Pons (tissue), 1 donor: ENCODE results near the gene MAPK8.

Experiments used
- DNase-seq: peaks from one replicate; pipeline ENCODE4 v3.0.0-alpha.2; 2016; ENCODE audit warnings: low spot score

Gene MAPK8

GRCh38 chr10:48450233-48450740, 143.8 kb downstream of the MAPK8 start:
- DNase-seq: no peak

- no peak for DNase-seq
Measured at GRCh38 chr10:48450741-48451466, 144.4 kb downstream of the MAPK8 start.

- no peak for DNase-seq
Measured at GRCh38 chr10:48451969-48452878, 145.7 kb downstream of the MAPK8 start.

- no peak for DNase-seq
Measured at GRCh38 chr10:48452879-48453412, 146.5 kb downstream of the MAPK8 start.

- DNase-seq: no peak
Measured at GRCh38 chr10:48453451-48454301, 147.2 kb downstream of the MAPK8 start.

- no peak for DNase-seq
Measured at GRCh38 chr10:48454302-48455054, 148.0 kb downstream of the MAPK8 start.

- no peak for DNase-seq
Measured at GRCh38 chr10:48455055-48455391, 148.5 kb downstream of the MAPK8 start.

GRCh38 chr10:48455392-48456151, 149.1 kb downstream of the MAPK8 start:
- no peak for DNase-seq

- peak; percentile 72 for DNase-seq
Measured at GRCh38 chr10:48456361-48456804, 149.9 kb downstream of the MAPK8 start.

- no peak for DNase-seq
Measured at GRCh38 chr10:48456808-48457761, 150.6 kb downstream of the MAPK8 start.

- DNase-seq: no peak
Measured at GRCh38 chr10:48457949-48458661, 151.6 kb downstream of the MAPK8 start.

- no peak for DNase-seq
Measured at GRCh38 chr10:48458662-48459048, 152.2 kb downstream of the MAPK8 start.

- DNase-seq: no peak
Measured at GRCh38 chr10:48459270-48460150, 153.0 kb downstream of the MAPK8 start.

- no peak for DNase-seq
Measured at GRCh38 chr10:48460182-48460581, 153.7 kb downstream of the MAPK8 start.

GRCh38 chr10:48461623-48462481, 155.4 kb downstream of the MAPK8 start:
- DNase-seq: no peak

- DNase-seq: no peak
Measured at GRCh38 chr10:48462482-48463020, 156.1 kb downstream of the MAPK8 start.
